Measurements from ENCODE around the gene NUP210.
"Not testable (repeated sequence)": the region's sequence is repeated elsewhere in the genome, so short reads cannot be mapped to it uniquely, and the experiment has no call there.

GRCh38 chr3:13428678-13429077 is 8.6 kb upstream of the NUP210 start:
- TF ChIP-seq EZH2phosphoT487 (IDR thresholded peaks at IDR 0.05; ENCODE audit: borderline replicate concordance); CTCF (conservative IDR thresholded peaks at IDR 0.05; ENCODE audit: low read length): not testable (repeated sequence)
